NCI-H748 treated with DMSO at 0.1 percent for 48 hours (cell line): Measurements from ENCODE around the gene ELAC2.

ENCODE experiments used
- DNase-seq: peaks from one replicate; lab custom pipeline; 2025; lab: John Stamatoyannopoulos, UW

ELAC2 gene

GRCh38 chr17:13017655-13018459 lies at the start of gene ELAC2:
ELAC2 (minus strand) TSS chr17:13018027; CDS start chr17:13017947, 80 bp downstream.
- peak; percentile 99 for DNase-seq

GRCh38 chr17:13065032-13065431 lies 47.2 kb upstream of the ELAC2 start:
- no peak for DNase-seq

- DNase-seq, result no peak
Observed at GRCh38 chr17:13055131-13055530, 37.3 kb upstream of the ELAC2 start.

GRCh38 chr17:13054666-13055065 lies 36.8 kb upstream of the ELAC2 start:
- no peak for DNase-seq

GRCh38 chr17:13051915-13052314 lies 34.1 kb upstream of the ELAC2 start:
- DNase-seq, result no peak

- no peak for DNase-seq
Observed at GRCh38 chr17:13047011-13047606, 29.3 kb upstream of the ELAC2 start.

- DNase-seq, result no peak
Observed at GRCh38 chr17:13046361-13046760, 28.5 kb upstream of the ELAC2 start.

GRCh38 chr17:13044572-13045065 lies 26.8 kb upstream of the ELAC2 start:
- DNase-seq, result no peak

GRCh38 chr17:13038931-13039665 lies 21.3 kb upstream of the ELAC2 start:
- no peak for DNase-seq

- DNase-seq, result no peak
Observed at GRCh38 chr17:13036751-13037150, 18.9 kb upstream of the ELAC2 start.

GRCh38 chr17:13035420-13035819 lies 17.6 kb upstream of the ELAC2 start:
- no peak for DNase-seq

GRCh38 chr17:13031718-13032350 lies 14.0 kb upstream of the ELAC2 start:
- DNase-seq, result peak; percentile 4

- peak; percentile 38 for DNase-seq
Observed at GRCh38 chr17:13030459-13031300, 12.9 kb upstream of the ELAC2 start.

- DNase-seq, result no peak
Observed at GRCh38 chr17:13030056-13030455, 12.2 kb upstream of the ELAC2 start.

- DNase-seq, result no peak
Observed at GRCh38 chr17:13029340-13029739, 11.5 kb upstream of the ELAC2 start.

GRCh38 chr17:13027246-13027645 lies 9.4 kb upstream of the ELAC2 start:
- no peak for DNase-seq

- no peak for DNase-seq
Observed at GRCh38 chr17:13025687-13026086, 7.9 kb upstream of the ELAC2 start.

- no peak for DNase-seq
Observed at GRCh38 chr17:13025258-13025627, 7.4 kb upstream of the ELAC2 start.

- peak; percentile 39 for DNase-seq
Observed at GRCh38 chr17:13024526-13025257, 6.9 kb upstream of the ELAC2 start.

GRCh38 chr17:13024016-13024415 lies 6.2 kb upstream of the ELAC2 start:
- DNase-seq, result no peak
